HG02884 (cell line): ENCODE results near the gene GRAP.
"Not testable (repeated sequence)": the region's sequence is repeated elsewhere in the genome, so short reads cannot be mapped to it uniquely, and the experiment has no call there.

Experiments
- ATAC-seq: cut with Tn5 transposase; IDR thresholded peaks from one replicate; pipeline ENCODE4 v1.9.1; 2021; ENCODE audit warnings: mild to moderate bottlenecking, moderate library complexity; ENCODE audit not compliant: unreplicated experiment

GRAP gene

DNA sequence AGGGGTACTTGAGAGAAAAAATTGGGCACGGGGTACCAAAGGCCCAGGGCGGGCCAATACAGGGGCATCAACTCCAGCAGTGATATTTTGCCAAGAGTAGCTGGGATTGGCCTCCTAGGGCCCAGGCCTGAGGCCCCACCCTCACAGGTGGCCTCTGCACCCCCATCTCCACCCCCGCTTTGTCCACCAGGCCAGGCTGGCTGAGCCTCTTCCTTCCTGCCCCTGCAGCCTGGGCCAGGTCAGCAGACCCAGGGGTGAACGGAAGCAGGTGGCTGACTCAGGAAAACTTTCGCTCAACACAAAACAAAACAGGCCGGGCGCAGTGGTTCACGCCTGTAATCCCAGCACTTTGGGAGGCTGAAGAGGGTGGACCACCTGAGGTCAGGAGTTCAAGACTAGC is 3.7 kb downstream of the GRAP start:
- not testable (repeated sequence) for ATAC-seq

DNA sequence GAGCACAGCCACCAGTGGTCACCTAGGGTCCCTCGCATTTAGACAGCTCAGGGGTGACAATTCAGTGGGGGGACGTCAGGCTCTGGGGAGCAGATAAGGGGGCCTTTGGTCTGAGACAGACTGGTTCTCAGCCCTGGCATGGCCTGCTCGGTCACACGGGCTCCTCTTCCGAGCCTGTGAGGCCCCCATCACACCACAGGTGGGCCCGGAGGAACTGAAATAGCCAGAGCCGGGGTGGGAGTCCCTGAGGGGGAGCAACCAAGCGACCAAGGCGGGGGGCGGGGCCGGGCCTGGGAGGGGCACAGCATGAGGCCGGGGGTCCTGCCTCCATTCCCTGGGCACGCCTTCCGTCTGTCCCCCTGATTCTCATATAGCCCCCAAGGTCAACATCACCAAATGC is 4.4 kb downstream of the GRAP start:
- ATAC-seq = not testable (repeated sequence)

DNA sequence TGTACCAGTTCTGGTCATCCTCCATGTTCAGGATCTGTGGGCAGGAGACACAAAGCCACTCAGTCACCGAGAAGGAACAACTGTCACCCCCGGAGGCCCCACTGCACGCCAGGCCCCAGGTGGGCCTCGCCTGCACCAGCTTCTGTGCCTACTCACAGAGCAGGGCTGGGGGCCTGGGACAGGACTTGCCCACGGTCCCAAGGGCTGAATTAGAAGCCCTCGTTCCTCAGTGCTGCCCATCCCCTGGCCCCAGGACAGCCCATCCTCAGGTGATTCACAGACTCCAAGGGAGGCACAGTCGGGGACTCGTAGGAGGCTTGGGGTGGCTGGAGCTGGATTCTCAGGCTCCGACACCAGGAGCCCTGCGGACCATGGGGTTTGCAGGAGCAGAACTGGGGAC is 4.9 kb downstream of the GRAP start:
- not testable (repeated sequence) for ATAC-seq

DNA sequence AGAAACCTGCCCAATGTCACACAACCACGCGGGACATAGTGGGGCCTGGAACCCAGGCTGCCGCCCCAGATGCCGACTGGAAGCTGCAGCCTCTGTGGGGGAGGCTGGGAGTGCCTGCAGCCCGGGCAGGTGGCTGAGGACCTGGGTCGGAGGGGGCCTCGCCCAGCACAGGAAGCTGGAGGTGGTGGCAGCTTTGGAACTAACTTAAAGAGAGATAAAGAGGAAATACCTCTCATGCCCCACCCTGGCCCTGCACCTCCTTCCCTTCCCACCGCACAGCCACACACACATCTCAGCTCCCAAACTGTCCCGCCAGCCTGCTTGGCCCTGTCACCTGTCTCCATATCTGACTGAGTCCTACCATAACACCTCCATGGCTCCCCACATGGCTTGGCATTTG is 6.4 kb downstream of the GRAP start:
- not testable (repeated sequence) for ATAC-seq

DNA sequence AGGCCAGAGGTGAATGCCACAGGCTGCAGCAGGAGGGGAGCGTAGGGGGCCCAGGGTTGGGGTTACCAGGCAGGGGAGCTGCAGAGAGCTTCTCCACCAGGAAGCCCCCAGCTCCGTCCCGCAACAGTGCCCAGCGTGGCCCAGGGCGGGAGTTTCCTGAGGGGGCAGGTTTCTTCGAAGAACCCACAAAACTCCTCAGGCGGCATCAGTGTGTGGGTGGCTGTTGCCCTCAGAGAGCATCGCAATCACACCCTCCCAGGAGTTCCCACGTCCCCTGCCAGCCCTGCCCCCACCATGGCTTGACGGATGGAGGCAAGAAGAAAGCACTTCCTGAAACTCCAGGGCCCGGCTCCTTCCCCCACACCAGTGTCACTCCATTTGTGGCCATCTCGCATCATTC is 8.0 kb downstream of the GRAP start:
- not testable (repeated sequence) for ATAC-seq

DNA sequence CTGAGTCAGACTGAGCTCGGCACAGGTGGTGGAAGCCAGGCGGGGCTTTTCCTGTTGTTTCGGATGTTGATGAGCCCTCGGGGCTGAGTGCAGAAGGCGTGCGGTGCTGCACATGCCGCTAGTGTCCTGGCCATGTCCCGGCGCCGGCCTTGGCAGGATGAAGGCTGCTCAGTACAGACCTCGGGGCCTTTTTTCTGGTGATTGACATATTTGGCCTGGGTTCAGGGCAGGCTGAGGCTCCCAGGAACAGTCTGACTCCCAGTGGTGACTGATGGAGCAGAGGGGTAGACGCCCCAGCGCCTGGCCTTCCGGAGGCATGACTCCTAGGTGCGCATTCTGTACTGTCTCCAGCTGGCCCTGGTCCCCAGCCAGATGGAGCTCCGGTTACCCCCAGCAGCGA is 8.8 kb downstream of the GRAP start:
- not testable (repeated sequence) for ATAC-seq

DNA sequence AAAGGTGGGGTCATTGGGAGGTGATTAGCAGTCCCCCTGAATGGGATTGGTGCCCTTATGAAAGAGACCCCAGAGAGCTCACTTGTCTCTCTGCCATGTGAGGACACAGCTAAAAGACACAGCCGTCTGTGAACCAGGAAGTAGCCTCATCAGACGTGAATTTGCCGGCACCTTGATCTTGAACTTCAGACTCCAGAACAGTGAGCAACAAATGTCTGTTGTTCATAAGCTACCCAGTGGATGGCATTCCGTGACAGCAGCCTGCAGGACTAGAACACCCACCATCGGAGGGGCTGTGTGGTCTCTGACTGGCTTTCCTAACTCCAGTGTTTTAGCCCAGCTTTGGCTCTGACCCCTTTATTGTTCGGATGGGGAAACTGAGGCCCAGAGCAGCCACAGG is 9.2 kb downstream of the GRAP start:
- not testable (repeated sequence) for ATAC-seq

DNA sequence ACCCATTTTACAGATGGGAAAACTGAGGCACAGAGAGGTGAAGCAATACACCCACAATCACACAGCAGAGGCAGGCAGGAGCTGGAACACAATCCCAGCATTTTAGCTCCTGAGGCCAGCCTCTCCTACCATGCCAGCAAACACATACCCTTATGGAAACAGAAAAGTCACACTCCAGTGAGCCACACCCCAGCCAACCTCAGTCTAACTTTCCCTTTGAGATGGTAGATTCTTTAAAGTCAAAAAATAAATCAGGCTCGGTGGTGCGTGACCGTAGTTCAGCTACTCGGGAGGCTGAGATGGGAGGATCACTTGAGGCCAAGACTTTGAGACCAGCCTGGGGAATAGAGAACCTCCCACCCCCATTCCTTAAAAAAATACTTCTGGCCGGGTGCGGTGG is 10.6 kb downstream of the GRAP start:
- ATAC-seq = not testable (repeated sequence)

DNA sequence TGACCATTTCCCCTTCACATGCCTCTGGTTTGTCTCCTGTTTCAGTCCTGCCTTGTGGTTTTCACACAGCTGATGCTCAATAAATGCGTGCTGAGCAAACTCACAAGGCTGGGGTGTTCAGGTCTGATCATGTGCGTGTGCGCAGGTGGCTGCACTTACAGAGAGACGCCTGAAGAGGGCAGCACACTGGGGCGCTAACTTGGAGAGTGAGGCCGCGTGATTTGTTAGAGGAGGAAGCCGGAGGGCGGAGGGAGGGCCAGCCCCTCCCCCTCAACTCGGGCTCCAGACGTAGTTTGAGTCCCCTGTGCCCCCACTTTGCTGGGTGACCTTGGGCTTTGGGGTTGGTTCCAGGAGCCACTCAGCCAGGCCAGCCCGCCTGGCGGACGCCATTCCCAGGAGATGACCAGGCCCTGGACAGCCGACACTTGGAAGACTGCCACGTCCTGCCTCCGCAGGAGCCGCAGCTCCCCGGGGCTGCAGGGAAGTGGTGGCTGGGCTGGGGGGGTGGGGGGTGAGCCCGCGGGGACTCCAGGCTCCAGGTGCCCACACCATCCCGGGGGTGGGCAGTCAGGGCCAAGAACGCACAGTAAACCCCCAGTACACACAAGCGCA is 14.3 kb downstream of the GRAP start:
- peak; percentile 54 for ATAC-seq

DNA sequence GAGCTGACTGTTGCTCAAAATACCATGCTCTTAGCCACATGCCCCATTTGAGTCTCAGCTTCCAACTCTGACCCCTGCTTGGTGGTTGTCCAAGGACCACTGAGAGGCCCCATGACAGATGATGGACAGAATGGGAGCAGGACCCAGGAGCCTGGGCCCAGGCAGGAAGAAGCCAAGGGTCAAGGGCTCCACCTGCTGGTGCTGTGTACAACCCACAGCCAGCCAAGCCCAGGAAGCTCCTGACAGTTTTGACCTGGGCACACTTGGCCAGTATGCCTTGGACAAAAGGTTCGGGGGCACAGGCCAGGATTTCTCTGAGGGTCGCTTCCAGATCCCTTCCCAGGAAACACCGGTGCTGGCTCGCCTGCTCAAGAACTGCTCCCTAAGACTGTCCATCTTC is 15.0 kb downstream of the GRAP start:
- not testable (repeated sequence) for ATAC-seq

DNA sequence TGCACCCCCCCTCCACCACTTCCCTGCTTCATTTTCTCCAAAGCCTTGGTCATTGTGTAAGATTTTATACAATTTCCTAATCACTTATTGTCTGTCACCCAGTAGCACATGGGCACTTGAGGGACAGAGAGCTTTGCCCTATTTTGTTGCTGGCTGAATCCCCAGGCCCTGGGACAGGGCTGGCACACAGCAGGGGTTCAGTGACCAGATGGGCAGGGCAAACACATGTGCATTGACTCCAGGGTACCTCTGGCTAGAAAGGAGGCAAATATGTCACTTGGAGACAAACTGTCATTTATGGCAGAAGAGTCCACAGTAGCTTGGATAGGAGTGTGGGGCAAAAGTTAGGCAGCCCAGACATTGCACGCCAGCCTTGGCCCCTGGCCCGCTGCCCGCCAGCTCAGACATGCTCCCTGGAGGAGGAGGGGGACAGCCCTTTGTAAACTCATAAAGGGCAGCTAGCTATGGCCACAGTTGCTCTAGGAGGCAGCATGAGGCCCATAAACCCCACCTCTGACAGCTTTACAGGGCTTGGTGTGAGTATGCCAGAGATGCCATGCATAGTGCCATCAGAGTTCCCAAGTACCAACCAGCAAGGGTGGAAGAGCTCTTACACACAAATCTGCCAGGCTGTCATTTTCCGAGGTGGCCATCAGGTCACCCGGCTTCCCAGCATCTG is 15.8 kb downstream of the GRAP start:
- ATAC-seq = not testable (repeated sequence)

DNA sequence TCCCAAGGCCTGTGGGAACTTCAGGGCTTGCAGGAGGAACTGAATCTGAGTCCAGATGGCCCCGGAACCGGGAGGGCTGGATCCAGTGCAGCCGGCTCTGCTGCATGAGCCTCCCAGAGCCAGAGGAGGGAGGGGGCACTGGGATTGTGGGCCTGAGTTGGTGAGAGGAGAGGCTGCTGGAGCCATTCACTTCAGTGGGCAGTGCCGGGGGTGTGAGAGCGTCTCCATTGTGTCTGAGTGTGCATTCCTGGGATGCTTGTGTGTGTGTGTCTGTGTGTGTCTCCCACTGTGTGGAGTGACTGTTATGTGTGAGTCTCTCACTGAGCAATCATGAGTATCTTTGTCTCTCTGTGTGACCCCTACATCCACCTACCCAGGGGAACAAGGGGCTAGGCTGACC is 17.0 kb downstream of the GRAP start:
- ATAC-seq = not testable (repeated sequence)

DNA sequence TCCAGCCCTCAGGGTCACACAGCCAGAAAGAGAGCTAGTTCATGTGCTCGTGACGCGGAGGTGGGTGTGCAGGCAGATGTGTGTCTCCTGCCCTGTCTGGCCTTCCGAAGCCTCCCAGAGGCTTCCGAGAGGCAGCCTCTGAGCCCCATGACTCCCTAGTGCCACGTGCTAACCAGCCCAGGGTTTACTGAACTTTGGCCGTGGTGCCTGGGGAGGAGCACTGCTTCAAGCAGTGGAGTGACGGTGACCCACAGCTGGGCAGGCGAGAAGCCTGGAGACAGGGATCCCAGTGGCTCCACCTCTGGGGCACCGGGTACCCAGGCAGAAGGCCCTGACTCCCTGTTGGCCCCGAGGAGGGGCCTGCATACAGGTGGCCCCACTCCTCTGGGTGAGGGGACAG is 18.1 kb downstream of the GRAP start:
- not testable (repeated sequence) for ATAC-seq

DNA sequence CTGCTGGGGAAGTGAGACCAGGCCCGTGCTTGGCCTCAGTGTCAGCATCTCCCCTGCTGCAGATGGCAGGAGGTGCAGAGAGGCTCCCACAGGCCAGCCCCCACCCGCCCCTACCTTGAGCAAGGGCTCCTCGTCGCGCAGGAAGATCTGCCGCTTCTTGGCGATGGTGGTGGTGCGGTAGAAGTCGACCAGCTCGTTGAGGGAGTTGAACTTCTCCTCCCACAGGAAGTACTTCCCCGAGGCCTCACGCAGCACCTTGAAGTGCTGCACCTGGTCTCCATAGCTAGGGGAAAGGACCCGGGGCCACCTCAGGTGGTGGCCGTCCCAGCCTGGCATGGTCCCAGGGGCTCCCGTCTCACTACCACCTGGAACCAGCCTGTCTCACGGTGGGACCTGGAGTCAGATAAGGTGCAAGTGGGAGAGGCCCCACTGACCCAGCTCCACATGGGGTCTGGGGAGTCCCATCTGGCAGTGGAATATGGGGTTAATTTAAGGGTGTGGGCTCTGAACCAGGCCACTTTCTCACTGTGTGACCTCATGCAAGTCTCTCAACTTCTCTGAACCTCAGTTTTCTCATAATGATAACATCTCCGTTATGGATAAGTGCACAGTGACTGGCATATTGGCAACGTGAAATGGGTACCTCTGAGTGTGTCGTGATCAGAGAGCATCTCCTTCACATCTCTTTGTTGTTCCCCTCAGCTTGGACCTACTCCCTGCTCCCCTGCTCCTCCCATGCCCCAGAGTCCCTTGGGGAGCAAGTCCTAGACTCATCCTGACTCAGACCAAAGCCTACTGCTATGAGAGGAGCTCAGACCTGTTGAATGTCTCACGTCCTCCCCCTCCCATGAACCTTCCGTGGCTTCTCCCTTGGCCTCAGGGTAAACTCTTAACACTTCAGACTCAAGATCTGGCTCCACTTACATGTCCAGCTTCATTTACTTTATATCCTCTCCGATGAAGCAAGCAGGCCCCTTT is 22.4 kb downstream of the GRAP start:
- ATAC-seq = no peak

DNA sequence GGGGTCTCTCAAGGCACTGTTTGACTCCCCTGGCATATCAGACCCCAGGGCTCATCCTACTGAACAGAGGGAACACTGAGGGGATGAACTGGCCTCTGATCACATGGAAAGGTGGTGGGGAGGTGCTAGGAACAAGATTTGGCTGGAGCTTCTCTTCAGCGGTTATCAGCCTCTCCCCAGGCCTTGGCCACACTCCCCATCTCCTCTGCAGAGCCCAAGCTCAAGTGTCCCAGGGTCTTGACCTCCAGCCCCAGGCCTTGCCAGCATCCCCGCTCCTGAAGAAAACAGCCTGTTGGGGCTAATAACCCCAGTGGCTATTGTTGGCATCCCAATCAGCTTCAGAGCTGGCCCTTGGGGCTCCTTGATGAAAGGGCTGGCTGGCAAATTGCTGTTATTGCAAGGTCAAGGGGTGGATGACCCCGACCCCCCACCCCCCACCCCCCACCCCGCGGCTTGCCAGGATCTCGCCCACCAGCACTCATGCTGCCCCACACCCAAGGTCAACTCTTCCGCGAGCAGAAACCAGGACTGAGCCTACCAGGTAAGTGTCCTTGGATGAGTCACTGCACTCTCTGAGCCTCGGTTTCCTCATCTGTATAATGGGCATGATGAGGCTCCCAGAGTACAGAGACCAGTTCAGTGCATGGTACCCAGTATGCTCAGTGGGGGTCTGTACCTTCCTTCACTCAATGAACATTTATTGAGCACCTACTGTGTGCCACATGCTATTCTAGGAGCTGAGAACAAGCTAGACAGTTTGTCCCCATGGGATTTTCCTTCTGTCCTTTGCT is 23.4 kb downstream of the GRAP start:
- ATAC-seq = no peak

DNA sequence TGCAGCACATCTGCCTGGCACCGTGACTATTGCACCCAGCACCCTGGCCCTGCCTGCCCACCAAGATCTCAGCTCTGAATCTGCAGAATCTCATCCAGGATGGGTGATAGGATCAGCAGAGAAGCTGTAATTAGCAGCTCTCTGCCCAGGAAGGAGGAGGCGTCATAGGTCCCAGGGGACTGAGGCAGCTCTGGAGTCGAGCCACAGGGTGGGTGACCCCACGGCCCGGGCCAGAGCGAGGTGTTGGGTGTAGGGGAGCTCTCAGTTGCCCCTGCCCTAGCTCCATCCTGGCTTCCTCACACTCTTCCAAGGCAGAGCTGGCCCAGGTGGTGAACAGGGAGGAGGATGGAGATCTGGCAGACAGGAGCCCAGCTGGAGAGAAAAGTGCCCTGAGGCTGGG is 24.0 kb downstream of the GRAP start:
- ATAC-seq = no peak

DNA sequence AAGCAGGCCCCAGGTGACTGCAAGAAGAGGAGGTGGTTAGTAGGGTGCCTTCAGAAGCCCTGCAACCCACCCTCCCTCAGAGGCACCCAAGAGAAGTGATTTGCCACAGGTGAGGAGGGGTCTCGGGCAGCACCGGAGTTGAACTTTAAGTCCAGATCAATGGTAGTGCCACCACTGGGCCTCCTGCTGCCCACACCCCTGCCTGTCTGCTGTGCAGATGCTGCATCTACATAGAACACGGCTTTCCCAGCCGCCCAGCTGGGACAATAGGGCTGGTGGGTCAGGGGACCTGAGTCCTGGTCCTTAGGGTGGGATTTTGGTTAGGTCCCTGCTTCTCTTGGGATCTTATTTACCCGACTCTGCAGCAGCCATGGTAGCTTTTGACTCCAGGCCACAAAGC is 24.6 kb downstream of the GRAP start:
- ATAC-seq = no peak

DNA sequence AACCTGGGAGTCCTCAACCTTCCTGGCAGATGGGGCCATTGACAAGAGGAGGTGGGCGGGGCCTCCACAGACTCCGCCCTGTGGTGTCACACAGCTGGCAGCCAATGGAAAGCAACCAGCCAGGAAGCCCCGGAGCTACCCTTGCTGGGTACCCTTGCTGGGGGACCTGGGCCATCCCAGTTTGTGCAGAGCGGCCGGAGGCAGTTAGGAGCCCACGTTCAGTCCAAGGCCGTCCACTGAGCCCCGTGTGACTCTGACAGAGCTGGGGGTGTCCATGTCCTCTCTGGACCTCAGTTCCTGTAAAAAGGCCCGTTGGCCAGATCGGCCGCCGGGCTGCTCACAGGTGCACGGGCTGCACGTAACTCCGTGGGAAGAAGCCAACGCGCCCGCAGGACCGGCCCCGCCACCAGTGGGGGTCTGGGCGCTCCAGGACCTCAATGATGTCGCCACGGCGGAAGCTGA is 25.1 kb downstream of the GRAP start:
- ATAC-seq = no peak

DNA sequence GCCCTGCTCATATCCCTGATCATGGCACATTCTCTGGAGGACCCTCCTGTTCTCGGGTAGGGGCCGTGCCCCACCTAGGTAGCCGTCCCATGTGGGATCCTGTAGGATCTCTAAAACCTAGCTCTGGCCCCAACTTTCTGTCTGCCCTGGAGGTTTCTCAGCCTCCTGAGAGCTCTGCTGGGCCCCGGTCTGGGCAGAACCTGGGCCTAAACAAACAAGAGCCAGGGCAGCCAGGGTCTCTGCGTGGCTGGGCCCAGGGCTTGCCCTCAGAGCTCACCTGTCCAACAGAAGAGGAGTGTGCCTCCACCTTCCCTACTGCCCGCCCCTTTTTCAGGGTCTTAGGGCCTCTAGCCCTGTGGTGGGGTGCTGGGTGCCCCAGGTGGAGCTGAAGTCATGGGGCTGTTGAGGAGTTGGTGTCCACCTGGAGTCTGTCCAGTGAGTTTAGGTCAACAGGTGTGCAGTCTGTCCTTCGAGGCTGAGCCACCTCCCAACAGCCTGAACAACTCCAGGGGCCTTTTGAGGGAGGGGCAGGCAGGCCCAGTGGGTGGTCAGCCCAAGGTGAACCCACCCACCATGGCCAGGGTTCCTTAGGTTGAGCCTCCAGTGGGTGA is 25.6 kb downstream of the GRAP start:
- ATAC-seq = not testable (repeated sequence)

DNA sequence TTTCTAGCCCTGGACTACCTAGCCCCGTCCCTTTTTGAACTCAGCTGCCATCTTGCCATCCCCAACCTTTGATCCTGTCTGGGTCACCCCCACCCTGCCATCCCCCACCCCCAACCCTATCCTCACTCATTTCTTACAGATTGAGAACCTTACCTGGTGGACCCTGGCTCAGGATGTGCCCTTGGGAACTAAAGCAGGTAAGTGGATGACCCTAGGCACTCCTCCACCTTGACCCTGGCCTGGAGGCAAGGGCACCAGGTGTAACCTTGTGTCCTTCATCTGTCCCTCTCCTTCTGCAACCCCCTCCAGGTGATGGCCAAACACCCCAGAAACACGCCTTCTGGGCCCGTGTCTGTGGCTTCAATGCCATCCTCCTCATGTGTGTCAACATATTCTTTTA is 26.7 kb downstream of the GRAP start:
- ATAC-seq = no peak
